ENCODE results near the gene RHBDL1. TPM values are rescaled to one million over a fixed set of nuclear protein-coding genes. Genes with fewer than 3 reads are reported as not detected.

Gene RHBDL1
- total and polyA plus RNA-seq, 9 of the 15 experiments (the other 6 are each of a cell fraction or from before 2014, with no cell fraction given): 0.03 to 5.6 (median 1.3) TPM; not detected in 1

- TF ChIP-seq PRDM10 (IDR thresholded peaks at IDR 0.05; ENCODE audit: partially characterized antibody) (no peak), HDAC1 (IDR thresholded peaks at IDR 0.05) (peak in 1 of 2 experiments; percentile 24; a peak in 1 of 4 replicates), ZBTB34 (CRISPR knock-in tag; IDR thresholded peaks at IDR 0.05) (no peak), SMARCA4 (IDR thresholded peaks at IDR 0.05) (peak; percentile 89), SUPT5H (IDR thresholded peaks at IDR 0.05) (no peak), THRAP3 (IDR thresholded peaks at IDR 0.05; ENCODE audit: borderline replicate concordance) (peak; percentile 74; the same call in 1 of the 2 replicates), DMBX1 (CRISPR knock-in tag; IDR thresholded peaks at IDR 0.05; ENCODE audit: borderline replicate concordance) (no peak), ZC3H8 (IDR thresholded peaks at IDR 0.05) (no peak), USF2 (CRISPR knock-in tag; IDR thresholded peaks at IDR 0.05) (no peak), NFE2 (IDR thresholded peaks at IDR 0.05; ENCODE audit: low read depth) (peak; percentile 79), ZNF316 (IDR thresholded peaks at IDR 0.05) (peak; percentile 64), MLX (CRISPR knock-in tag; conservative IDR thresholded peaks at IDR 0.05) (no peak), SREBF2 (CRISPR knock-in tag; IDR thresholded peaks at IDR 0.05) (no peak), HNRNPUL1 (IDR thresholded peaks at IDR 0.05; ENCODE audit: low read length) (no peak), ZNF695 (CRISPR knock-in tag; IDR thresholded peaks at IDR 0.05) (no peak), ZNF699 (CRISPR knock-in tag; IDR thresholded peaks at IDR 0.05; ENCODE audit: insufficient replicate concordance) (no peak), KHSRP (IDR thresholded peaks at IDR 0.05) (no peak), ELF1 (tag; IDR thresholded peaks at IDR 0.05) (no peak), ZNF354B (CRISPR knock-in tag; IDR thresholded peaks at IDR 0.05) (no peak), BCLAF1 (IDR thresholded peaks at IDR 0.05; ENCODE audit: borderline replicate concordance in 1 of 2, control insufficient read depth in 1 of 2, low read depth in 2 of 2, low read length in 1 of 2) (no peak)
Observed at GRCh38 chr16:626787-627453, 48.6 kb upstream of the RHBDL1 start (continued).

All from K562 (cell line).